Amniotic stem cell (primary cell): Measurements from ENCODE around the gene AGBL1.
"Not testable (repeated sequence)": the region's sequence is repeated elsewhere in the genome, so short reads cannot be mapped to it uniquely, and the experiment has no call there.

ENCODE experiments used
- DNase-seq: peaks from one replicate; lab custom pipeline; 2025; lab: John Stamatoyannopoulos, UW

Gene AGBL1

GRCh38 chr15:86506401-86506800 is 426.7 kb downstream of the AGBL1 start:
- DNase-seq: no peak

GRCh38 chr15:86515625-86516024 is 436.0 kb downstream of the AGBL1 start:
- no peak for DNase-seq

GRCh38 chr15:86522721-86523120 is 443.1 kb downstream of the AGBL1 start:
- DNase-seq: no peak

GRCh38 chr15:86526938-86527690 is 447.4 kb downstream of the AGBL1 start:
- DNase-seq: no peak

GRCh38 chr15:86528094-86528493 is 448.4 kb downstream of the AGBL1 start:
- not testable (repeated sequence) for DNase-seq

- DNase-seq: no peak
Observed at GRCh38 chr15:86538141-86538540, 458.5 kb downstream of the AGBL1 start.

GRCh38 chr15:86540840-86541467 is 461.3 kb downstream of the AGBL1 start:
- DNase-seq: no peak

- DNase-seq: no peak
Observed at GRCh38 chr15:86541540-86541939, 461.9 kb downstream of the AGBL1 start.

- no peak for DNase-seq
Observed at GRCh38 chr15:86550075-86550474, 470.4 kb downstream of the AGBL1 start.

- DNase-seq: no peak
Observed at GRCh38 chr15:86553108-86553507, 473.4 kb downstream of the AGBL1 start.

GRCh38 chr15:86555098-86555497 is 475.4 kb downstream of the AGBL1 start:
- DNase-seq: no peak

GRCh38 chr15:86555939-86556338 is 476.3 kb downstream of the AGBL1 start:
- no peak for DNase-seq

- no peak for DNase-seq
Observed at GRCh38 chr15:86556396-86557017, 476.8 kb downstream of the AGBL1 start.

- no peak for DNase-seq
Observed at GRCh38 chr15:86557018-86557550, 477.4 kb downstream of the AGBL1 start.

GRCh38 chr15:86558252-86558651 is 478.6 kb downstream of the AGBL1 start:
- no peak for DNase-seq

GRCh38 chr15:86558686-86559085 is 479.0 kb downstream of the AGBL1 start:
- no peak for DNase-seq

GRCh38 chr15:86568378-86568777 is 488.7 kb downstream of the AGBL1 start:
- DNase-seq: no peak

GRCh38 chr15:86570738-86571137 is 491.1 kb downstream of the AGBL1 start:
- no peak for DNase-seq

GRCh38 chr15:86571873-86572272 is 492.2 kb downstream of the AGBL1 start:
- DNase-seq: no peak

- DNase-seq: no peak
Observed at GRCh38 chr15:86572368-86572841, 492.7 kb downstream of the AGBL1 start.

GRCh38 chr15:86573476-86573875 is 493.8 kb downstream of the AGBL1 start:
- DNase-seq: no peak

- DNase-seq: no peak
Observed at GRCh38 chr15:86588413-86588812, 508.7 kb downstream of the AGBL1 start.

GRCh38 chr15:86590461-86590860 is 510.8 kb downstream of the AGBL1 start:
- DNase-seq: no peak
